ENCODE data around the gene PGLYRP4.

The PGLYRP4 gene, protein sequence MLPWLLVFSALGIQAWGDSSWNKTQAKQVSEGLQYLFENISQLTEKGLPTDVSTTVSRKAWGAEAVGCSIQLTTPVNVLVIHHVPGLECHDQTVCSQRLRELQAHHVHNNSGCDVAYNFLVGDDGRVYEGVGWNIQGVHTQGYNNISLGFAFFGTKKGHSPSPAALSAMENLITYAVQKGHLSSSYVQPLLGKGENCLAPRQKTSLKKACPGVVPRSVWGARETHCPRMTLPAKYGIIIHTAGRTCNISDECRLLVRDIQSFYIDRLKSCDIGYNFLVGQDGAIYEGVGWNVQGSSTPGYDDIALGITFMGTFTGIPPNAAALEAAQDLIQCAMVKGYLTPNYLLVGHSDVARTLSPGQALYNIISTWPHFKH

DNA sequence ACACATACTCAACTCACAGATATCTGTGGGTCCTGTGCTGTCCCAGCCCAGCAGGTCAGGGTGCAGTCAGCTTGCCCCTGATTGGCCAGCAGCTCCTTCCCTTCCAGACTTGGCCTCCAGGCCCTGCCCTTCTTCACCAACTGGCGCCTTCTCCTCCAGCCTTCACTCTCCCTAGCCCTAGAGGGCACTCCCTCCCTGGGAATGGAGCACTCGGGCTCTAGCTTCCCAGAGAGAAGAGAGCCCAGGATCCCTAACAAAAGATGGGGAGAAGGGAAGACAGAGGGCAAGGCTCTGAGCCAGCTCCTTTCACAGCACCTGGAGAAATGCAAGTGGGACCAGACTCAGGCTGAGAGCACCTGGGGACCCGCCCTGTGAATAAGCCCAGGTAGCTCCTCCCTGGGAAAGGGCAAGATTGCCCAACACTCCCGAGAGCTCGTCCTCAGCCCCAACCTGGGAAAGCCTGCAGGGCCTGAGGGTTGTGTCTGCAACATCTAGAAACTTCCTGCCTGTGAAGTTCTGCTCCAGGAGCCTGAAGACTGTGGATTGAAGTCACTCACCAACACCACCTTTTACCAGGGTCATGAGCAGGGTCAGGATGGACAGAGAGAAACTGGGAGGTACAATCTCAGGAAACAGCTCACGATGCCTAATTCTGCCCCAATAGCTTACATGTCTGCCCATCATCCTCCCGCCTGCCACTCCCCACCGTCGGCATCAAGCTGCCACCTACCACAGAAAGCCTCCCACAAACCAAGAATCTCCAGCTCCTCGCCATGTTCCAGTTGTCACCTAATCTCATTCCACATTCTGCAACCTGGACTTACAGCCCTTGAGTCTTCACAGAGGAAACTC is at the start of gene PGLYRP4:
PGLYRP4 (minus strand) TSS at position 331 of the 852 bp plus-strand sequence. CDS start 909 bp downstream, outside the sequence.
- no peak for DNase-seq

GRCh38 chr1:153397924-153398651 is 49.4 kb upstream of the PGLYRP4 start:
- no peak for DNase-seq

DNA sequence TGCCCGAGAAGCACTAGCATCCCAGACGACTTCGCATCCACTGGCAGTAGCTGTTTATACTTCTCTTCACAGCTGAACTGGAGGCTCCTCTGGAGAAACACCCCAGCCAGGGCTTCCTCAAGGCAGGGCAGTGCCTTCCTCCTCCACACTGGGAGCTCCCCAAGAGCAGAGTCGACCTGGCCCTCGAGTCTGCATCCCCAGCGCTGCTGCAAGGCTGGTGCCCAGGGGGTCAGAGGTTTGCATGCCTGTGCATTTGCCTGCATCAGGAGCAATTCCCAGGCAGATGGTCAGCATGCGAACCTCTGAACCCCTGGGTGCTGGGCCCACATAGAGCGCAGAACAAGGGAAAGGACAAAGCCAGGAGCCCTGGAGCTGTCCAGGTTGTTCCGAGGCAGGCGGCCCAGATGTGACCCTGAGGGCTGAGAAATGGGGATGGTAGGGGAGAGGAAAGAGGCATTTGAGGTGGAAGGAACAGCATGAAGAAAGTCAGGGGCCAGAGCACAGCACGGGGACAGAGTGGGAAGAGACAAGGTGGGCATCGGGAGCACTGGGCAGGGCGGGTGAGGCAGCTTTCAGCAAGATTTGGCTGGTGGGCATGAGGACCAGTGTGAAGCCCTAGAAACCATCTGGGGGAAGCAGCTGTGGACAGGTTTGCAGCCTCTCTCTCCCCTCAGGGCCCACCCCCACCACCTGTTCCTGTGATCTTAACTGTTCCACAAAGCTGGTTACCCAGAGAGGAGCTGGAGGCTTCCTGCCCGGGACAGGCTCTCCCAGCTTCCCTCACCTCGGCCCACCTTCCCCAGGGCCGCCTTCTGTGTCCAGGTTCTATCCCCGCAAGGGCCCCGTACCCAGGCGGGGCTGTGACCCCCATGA is 48.6 kb upstream of the PGLYRP4 start:
- no peak for DNase-seq

DNA sequence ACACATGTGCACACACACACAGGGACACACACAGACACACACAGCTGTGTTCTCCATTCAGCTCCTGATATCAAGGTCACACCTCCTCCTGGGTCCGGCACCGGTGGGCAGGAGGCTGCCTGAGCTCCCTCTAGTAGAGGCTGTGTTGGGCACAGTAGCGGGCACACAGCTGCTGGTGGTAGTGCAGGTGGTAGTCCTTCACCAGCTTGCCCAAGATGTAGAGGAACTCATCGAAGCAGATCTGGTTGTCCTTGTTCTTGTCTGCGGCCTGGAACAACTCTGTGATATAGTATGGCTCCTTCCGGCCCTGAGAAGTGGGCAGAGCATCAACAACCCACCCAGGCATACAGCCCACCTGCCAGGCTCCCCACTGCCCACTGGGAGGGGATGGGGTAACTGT is 47.8 kb upstream of the PGLYRP4 start:
- DNase-seq = no peak

DNA sequence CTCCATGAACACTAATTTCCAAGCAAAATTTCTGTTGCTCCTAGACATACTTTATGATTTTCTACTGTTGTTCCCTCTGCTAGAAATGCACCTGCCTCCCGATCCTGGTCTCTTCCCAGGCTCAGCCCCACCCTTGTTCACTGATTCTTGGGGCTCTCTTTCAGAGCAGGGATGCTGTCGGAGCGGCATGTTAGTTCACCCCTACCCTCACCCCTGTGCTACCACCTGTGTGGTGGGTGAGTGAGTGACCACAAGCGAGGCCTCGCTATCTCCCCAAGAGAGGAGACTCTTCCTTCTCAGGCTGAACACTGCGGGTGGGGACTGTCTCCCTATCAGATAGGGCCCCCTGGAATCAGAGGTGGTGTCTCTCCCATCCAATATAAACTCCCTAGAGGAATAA is 47.1 kb upstream of the PGLYRP4 start:
- DNase-seq = no peak

- DNase-seq = no peak
Measured at GRCh38 chr1:153395136-153395685, 46.6 kb upstream of the PGLYRP4 start.

GRCh38 chr1:153394391-153394790 is 45.8 kb upstream of the PGLYRP4 start:
- no peak for DNase-seq

- no peak for DNase-seq
Measured at GRCh38 chr1:153393926-153394325, 45.3 kb upstream of the PGLYRP4 start.

DNA sequence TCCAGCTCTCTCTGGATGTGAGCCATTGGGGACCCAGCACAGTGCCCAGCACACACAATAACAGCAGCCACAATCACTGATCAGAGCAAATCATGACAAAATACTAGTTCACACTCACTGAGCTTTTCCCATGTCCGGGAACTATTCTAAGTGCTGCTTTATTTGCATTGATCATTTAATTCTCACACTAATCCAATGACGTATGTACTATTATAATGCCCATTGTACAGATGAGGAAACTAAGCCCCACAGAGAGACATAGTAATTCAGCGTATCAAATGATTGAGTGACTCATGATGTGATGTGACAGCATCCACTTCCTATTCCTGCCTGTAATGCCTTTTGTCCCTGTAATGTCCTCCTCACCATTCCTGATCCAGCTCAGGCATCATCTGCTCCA is 44.2 kb upstream of the PGLYRP4 start:
- DNase-seq = no peak

DNA sequence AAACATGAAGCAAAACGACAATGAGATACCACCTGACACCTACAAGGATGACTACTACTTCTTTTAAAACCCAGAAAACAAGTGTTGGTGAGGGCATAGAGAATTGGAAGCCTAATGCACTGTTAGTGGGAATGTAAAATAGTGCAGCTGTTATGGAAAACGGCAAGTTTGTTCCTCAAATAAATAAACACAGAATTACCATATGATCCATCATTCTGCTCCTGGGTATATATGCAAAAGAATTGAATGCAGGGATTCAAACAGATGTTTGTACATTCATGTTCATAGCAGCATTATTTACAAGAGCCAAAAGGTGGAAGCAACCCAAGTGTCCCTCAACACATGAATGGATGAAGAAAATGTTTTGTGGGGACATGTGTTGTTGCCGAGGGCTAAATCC is 43.6 kb upstream of the PGLYRP4 start:
- no peak for DNase-seq

DNA sequence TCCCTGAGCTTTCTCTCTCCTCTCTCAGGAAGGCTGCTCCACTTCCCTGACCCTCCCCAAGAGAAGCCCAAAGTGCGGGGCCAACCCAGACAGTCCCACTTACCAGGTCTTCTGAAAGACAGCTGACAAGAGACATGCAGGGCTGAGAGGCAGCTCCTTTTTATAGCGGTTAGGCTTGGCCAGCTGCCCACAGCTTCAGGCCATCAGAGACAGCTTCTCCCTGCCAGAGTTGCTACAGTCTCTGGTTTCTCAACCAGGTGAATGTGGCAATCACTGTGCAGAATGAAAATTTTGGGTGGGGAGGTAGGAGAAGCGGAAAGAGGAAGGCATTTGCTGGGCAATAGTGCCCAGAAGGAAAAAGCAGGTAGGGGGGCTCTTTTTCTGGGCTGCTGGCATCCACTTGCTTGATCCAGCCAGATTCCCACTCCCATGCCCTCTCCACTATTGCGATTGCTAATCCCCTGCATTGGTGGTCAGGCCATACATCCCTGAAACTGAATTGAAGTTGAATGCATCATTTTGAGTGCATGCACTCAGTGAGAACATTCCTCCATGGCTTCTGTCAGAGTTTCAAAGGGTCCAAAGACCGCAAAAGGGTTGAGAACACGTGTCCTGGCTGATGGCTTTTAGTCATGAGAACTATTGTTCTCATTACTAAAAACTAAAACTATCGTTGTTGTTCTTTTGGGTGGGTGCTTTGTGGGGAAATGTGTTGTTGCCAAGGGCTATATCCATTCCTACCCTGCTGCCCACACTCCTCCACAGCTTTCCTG is 42.5 kb upstream of the PGLYRP4 start, which contains the start of gene S100A8:
S100A8 (minus strand) TSS at position 136 of the 773 bp plus-strand sequence. CDS start 538 bp downstream, outside the sequence.
- DNase-seq = no peak

- DNase-seq = no peak
Measured at GRCh38 chr1:153389973-153390879, 41.6 kb upstream of the PGLYRP4 start.

GRCh38 chr1:153389401-153389800 is 40.8 kb upstream of the PGLYRP4 start:
- no peak for DNase-seq

DNA sequence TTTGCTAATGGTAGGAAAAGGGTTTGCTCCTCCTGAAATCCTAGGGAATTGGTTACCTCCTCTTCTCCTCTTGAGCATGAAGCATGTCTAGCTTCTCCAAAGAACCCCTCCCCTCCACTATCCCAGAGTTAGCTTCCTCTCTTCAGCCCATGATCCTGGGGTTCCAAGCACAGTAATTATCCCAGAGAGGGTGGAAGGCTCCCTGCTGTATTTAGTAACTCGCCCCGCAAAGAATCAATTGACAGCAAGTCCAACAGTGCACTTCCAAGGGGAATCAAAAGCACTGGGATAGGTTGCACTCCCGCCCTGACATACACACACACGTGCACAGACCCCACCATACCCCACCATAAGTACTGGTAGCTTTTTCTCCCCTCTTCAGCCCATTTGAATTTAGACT is 39.1 kb upstream of the PGLYRP4 start:
- no peak for DNase-seq

GRCh38 chr1:153387001-153387400 is 38.4 kb upstream of the PGLYRP4 start:
- no peak for DNase-seq

DNA sequence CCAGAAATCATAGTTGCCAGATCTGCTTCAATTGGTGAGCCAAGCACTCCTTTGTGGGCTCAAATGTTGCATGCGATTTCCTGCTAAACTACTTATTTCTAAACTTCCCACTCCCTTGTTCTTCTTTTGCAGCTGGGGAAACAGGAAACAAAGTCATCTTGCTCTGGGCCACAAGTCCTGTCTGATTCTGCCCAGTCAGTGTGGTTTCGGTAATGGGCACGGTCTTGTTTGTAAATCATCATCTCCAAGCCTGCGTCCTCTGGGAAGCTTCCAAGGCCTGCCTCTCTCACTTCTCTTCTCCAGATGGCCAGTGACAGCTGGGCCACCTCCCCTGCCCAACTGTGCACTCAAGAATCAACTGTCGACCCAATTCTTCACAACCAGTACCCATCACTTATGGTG is 37.9 kb upstream of the PGLYRP4 start:
- no peak for DNase-seq

- no peak for DNase-seq
Measured at GRCh38 chr1:153384958-153385580, 36.4 kb upstream of the PGLYRP4 start.

DNA sequence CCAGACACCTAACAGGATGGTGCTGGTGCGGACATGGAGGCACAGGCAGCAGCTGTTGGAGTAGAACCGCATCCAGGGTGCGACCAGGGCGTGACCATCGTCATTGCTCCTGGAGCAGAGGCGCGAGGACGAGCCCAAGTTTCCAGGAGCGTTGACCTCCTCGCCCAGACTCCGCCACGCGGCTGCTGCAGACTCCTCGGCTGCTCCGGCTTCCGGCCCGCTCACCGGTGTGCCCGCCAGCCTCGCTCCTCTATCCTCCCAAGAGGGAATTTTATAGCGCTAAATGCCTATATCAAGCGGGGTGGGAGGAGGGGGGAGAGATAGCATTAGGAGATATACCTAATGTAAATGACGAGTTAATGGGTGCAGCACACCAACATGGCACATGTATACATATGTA is 32.1 kb upstream of the PGLYRP4 start:
- DNase-seq = no peak

DNA sequence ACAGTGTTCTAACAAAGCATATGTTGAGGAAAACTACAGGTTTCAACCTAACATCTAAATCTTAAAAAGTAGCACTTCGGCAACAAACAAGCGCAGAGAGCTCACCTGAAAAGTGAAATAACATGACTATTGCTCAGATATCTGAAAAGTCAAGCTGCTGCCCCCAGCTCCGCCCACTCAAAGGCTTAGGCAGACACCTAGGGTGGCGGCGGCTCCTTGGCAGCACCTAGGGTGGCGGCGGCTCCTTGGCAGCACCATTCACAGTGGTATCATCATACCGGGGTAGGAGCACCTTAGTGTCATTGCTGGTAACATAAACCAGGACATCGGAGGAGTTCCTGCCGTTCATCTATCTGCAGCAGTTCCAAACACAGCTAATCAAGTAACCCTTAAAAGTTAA is 30.9 kb upstream of the PGLYRP4 start:
- DNase-seq = no peak

DNA sequence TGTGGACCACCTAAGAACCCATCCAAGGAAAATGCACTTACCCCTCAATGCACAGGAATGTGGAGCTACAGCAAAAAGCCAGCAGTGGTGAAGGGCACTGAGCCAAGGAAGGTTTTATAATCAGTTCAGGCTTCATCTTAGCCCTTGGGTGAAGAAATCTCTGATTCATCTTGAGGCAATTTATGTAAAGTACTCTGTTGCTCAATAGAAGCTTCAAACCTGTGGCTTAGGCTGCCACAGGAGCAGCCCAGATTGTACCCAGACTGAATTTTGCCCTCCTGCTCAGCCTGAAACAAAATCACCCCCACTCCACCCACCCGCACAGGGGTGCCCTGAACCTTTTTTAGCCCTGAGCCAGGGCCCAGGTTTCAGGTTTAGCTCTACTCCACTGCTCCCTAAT is 26.9 kb upstream of the PGLYRP4 start, which contains the start of gene S100A12:
S100A12 (minus strand) TSS at position 111 of the 400 bp plus-strand sequence. CDS start 1,029 bp downstream, outside the sequence.
- no peak for DNase-seq

Measured in activated T-cell treated with anti-CD3 and anti-CD28 coated beads, Interleukin-2, amount 50 U/mL, for 48 hours (primary cell).